T-helper 1 cell treated with Interleukin-12 subunit alpha and Interleukin-12 subunit beta and Interleukin-4 antibody, amounts not matched to agents 30 μg/mL and 1 μg/mL, for 36 hours (primary cell): ENCODE results near the gene DOCK6.

Experiments used
- H3K27ac Mint-ChIP-seq: one replicate; pipeline ENCODE4 v1.8.0; 2021; ENCODE audit warnings: mild to moderate bottlenecking, mixed read lengths
- H3K27me3 Mint-ChIP-seq: one replicate; pipeline ENCODE4 v1.8.0; 2021; ENCODE audit warnings: low read depth, mixed read lengths
- H3K36me3 Mint-ChIP-seq: one replicate; pipeline ENCODE4 v1.8.0; 2021; ENCODE audit warnings: low read depth, mixed read lengths
- H3K4me1 Mint-ChIP-seq: one replicate; pipeline ENCODE4 v1.8.0; 2021; ENCODE audit warnings: low read depth, mixed read lengths
- H3K4me3 Mint-ChIP-seq: one replicate; pipeline ENCODE4 v1.8.0; 2021; ENCODE audit warnings: mild to moderate bottlenecking, moderate library complexity, mixed read lengths
- H3K9me3 Mint-ChIP-seq: one replicate; pipeline ENCODE4 v1.8.0; 2021; ENCODE audit warnings: mixed read lengths

DOCK6 gene

GRCh38 chr19:11159598-11160439 lies 102.5 kb downstream of the DOCK6 start:
- no peaks in the 10 kb centered on the region for H3K9me3 Mint-ChIP-seq
- H3K36me3 Mint-ChIP-seq: no peaks in the 10 kb centered on the region
- H3K27ac Mint-ChIP-seq: no peak overlapping the region
- peaks cover 9% of the 10 kb centered on the region for H3K4me1 Mint-ChIP-seq
- no peak overlapping the region for H3K4me3 Mint-ChIP-seq
- no peaks in the 10 kb centered on the region for H3K27me3 Mint-ChIP-seq

GRCh38 chr19:11155373-11156120 lies 106.8 kb downstream of the DOCK6 start, which contains the start of gene SPC24:
SPC24 (minus strand) TSS chr19:11155782; CDS start chr19:11155776, 6 bp downstream.
- Mint-ChIP-seq H3K27me3 (no peaks in the 10 kb centered on the region), H3K4me1 (peaks cover 25% of the 10 kb centered on the region), H3K9me3 (no peaks in the 10 kb centered on the region), H3K36me3 (peaks cover 5% of the 10 kb centered on the region), H3K4me3 (peak within 1 kb of the TSS; percentile 87), H3K27ac (peak within 1 kb of the TSS; percentile 91)

GRCh38 chr19:11154683-11155047 lies 107.7 kb downstream of the DOCK6 start:
- Mint-ChIP-seq H3K9me3 (no peaks in the 10 kb centered on the region), H3K4me3 (peak overlapping the region; percentile 87), H3K27ac (peak overlapping the region; percentile 67), H3K36me3 (peaks cover 5% of the 10 kb centered on the region), H3K4me1 (peaks cover 25% of the 10 kb centered on the region), H3K27me3 (no peaks in the 10 kb centered on the region)

GRCh38 chr19:11152318-11153062 lies 109.8 kb downstream of the DOCK6 start:
- Mint-ChIP-seq H3K4me1 (peaks cover 25% of the 10 kb centered on the region), H3K9me3 (no peaks in the 10 kb centered on the region), H3K36me3 (peaks cover 8% of the 10 kb centered on the region), H3K4me3 (no peak overlapping the region), H3K27ac (no peak overlapping the region), H3K27me3 (no peaks in the 10 kb centered on the region)

- no peaks in the 10 kb centered on the region for H3K27me3 Mint-ChIP-seq
- no peak overlapping the region for H3K4me3 Mint-ChIP-seq
- no peak overlapping the region for H3K27ac Mint-ChIP-seq
- H3K36me3 Mint-ChIP-seq: peaks cover 11% of the 10 kb centered on the region
- no peaks in the 10 kb centered on the region for H3K9me3 Mint-ChIP-seq
- peaks cover 21% of the 10 kb centered on the region for H3K4me1 Mint-ChIP-seq
These were observed 111.1 kb downstream of the DOCK6 start for GRCh38 chr19:11151181-11151580.
